ENCODE measurements around the gene SORBS1. TPM values are rescaled to one million over a fixed set of nuclear protein-coding genes. Genes with fewer than 3 reads are reported as not detected.

Gene SORBS1
- total and polyA plus RNA-seq, 2 of the 13 experiments (the other 11 are each of a cell fraction or from before 2014, with no cell fraction given) = 16.8 to 39.8 TPM

- TF ChIP-seq RCOR2 (CRISPR knock-in tag; IDR thresholded peaks at IDR 0.05) (peak; percentile 98), EHMT2 (IDR thresholded peaks at IDR 0.05; ENCODE audit: borderline replicate concordance, low read depth, low read length) (peak; percentile 53; the same call in 1 of the 2 replicates)
Measured at GRCh38 chr10:95346715-95347401, 214.3 kb downstream of the SORBS1 start (continued).

- Histone ChIP-seq H3K79me2 (ENCODE audit: insufficient read depth, low read length) (no peaks in the 10 kb centered on the region), H3K9me3 (ENCODE audit: low read length) (no peaks in the 10 kb centered on the region), H3K9ac (ENCODE audit: insufficient read depth, low read depth, low read length) (no peak overlapping the region), H3K27ac (ENCODE audit: extremely low read length, insufficient read depth, low read length) (no peak overlapping the region), H3K27me3 (ENCODE audit: control insufficient read depth in 1 of 2, insufficient read depth in 2 of 2, low read length in 2 of 2) (no peaks in the 10 kb centered on the region), H2AFZ (ENCODE audit: low read length) (no peak overlapping the region), H4K20me1 (ENCODE audit: insufficient read depth, low read length) (no peaks in the 10 kb centered on the region), H3K36me3 (replicated peaks in 1 of 2; ENCODE audit: control insufficient read depth in 1 of 2, insufficient read depth in 2 of 2, low read length in 2 of 2) (peaks cover 7 to 15% of the 10 kb centered on the region in 2 experiments), H3K4me1 (ENCODE audit: insufficient read depth, low read length) (peaks cover 86% of the 10 kb centered on the region), H3K4me3 (replicated peaks in 1 of 3; ENCODE audit: insufficient read depth in 1 of 3, low read depth in 2 of 3, low read length in 3 of 3) (no peak overlapping the region), H3K4me2 (ENCODE audit: low read depth, low read length) (no peak overlapping the region)
- 92% methylated on average over 6 of the region's 6 CpGs for WGBS (ENCODE audit: low lambda C conversion rate)
- intact Hi-C loops (cut with micrococcal nuclease; ENCODE audit: unreplicated experiment) = no loop called here
- BruUV-seq (replicated peaks) = no TSS peak
- ChIA-PET CTCF (ENCODE audit: low intra/inter-chr PET ratio, low total read pairs) (no interaction called here), POLR2A (no interaction called here)
- FAIRE-seq (no peak), DNase-seq (ENCODE audit: low spot score) (no peak), ATAC-seq (no peak)
- no peak for TF ChIP-seq ZNF503 (CRISPR knock-in tag; IDR thresholded peaks at IDR 0.05)
- TF ChIP-seq ZNF576 (CRISPR knock-in tag; IDR thresholded peaks at IDR 0.05) = no peak
- no peak for TF ChIP-seq NCOR1 (IDR thresholded peaks at IDR 0.05; ENCODE audit: borderline replicate concordance, low read length)
- TF ChIP-seq RBAK (CRISPR knock-in tag; IDR thresholded peaks at IDR 0.05) = no peak
- in situ Hi-C loops (cut with HindIII; ENCODE audit: extremely low pct_ligation_motif_present, low pct_unique_long_range_greater_than_20kb) = no loop called here
Measured at GRCh38 chr10:95343573-95343972, 217.6 kb downstream of the SORBS1 start.
